ENCODE measurements around the gene APOL1. TPM values are rescaled to one million over a fixed set of nuclear protein-coding genes. Genes with fewer than 3 reads are reported as not detected.
"Not testable (repeated sequence)": the region's sequence is repeated elsewhere in the genome, so short reads cannot be mapped to it uniquely, and the experiment has no call there.

APOL1 gene
- polyA plus RNA-seq, 3 donors = 8.3 to 14.9 (median 9.3) TPM

- DNase-seq = not testable (repeated sequence)
These were observed 11.1 kb downstream of the APOL1 start for GRCh38 chr22:36263886-36264664.

- no peak for DNase-seq
These were observed 14.1 kb downstream of the APOL1 start for GRCh38 chr22:36267058-36267457.

GRCh38 chr22:36267896-36268485 lies 15.1 kb downstream of the APOL1 start:
- DNase-seq = no peak

- DNase-seq = not testable (repeated sequence)
These were observed 18.3 kb downstream of the APOL1 start for GRCh38 chr22:36271231-36271630.

GRCh38 chr22:36271951-36272350 lies 19.0 kb downstream of the APOL1 start:
- not testable (repeated sequence) for DNase-seq

- DNase-seq = no peak
These were observed 21.6 kb downstream of the APOL1 start for GRCh38 chr22:36274531-36274930.

GRCh38 chr22:36277482-36278291 lies 24.8 kb downstream of the APOL1 start:
- peak; percentile 52 for DNase-seq

GRCh38 chr22:36279219-36279666 lies 26.3 kb downstream of the APOL1 start:
- no peak for DNase-seq

GRCh38 chr22:36280379-36280778 lies 27.4 kb downstream of the APOL1 start:
- no peak for DNase-seq

- DNase-seq = no peak
These were observed 28.9 kb downstream of the APOL1 start for GRCh38 chr22:36281781-36282327.

- no peak for DNase-seq
These were observed 29.4 kb downstream of the APOL1 start for GRCh38 chr22:36282328-36282831.

- DNase-seq = no peak
These were observed 31.2 kb downstream of the APOL1 start for GRCh38 chr22:36284171-36284571.

- DNase-seq = no peak
These were observed 32.1 kb downstream of the APOL1 start for GRCh38 chr22:36285017-36285416.

- DNase-seq = no peak
These were observed 32.6 kb downstream of the APOL1 start for GRCh38 chr22:36285545-36285944.

GRCh38 chr22:36286096-36286957 lies 33.4 kb downstream of the APOL1 start:
- DNase-seq = peak; percentile 59

- no peak for DNase-seq
These were observed 35.1 kb downstream of the APOL1 start for GRCh38 chr22:36287881-36288515.

GRCh38 chr22:36288571-36289405 lies 35.9 kb downstream of the APOL1 start:
- no peak for DNase-seq

GRCh38 chr22:36289406-36289870 lies 36.5 kb downstream of the APOL1 start:
- DNase-seq = no peak

- not testable (repeated sequence) for DNase-seq
These were observed 37.0 kb downstream of the APOL1 start for GRCh38 chr22:36289948-36290371.
